Measurements from ENCODE around the gene RASSF4. TPM values are rescaled to one million over a fixed set of nuclear protein-coding genes. Genes with fewer than 3 reads are reported as not detected.

The RASSF4 gene
- total RNA-seq, 2 donors from 2014 or later, result 44.5 to 50.8 TPM

DNA sequence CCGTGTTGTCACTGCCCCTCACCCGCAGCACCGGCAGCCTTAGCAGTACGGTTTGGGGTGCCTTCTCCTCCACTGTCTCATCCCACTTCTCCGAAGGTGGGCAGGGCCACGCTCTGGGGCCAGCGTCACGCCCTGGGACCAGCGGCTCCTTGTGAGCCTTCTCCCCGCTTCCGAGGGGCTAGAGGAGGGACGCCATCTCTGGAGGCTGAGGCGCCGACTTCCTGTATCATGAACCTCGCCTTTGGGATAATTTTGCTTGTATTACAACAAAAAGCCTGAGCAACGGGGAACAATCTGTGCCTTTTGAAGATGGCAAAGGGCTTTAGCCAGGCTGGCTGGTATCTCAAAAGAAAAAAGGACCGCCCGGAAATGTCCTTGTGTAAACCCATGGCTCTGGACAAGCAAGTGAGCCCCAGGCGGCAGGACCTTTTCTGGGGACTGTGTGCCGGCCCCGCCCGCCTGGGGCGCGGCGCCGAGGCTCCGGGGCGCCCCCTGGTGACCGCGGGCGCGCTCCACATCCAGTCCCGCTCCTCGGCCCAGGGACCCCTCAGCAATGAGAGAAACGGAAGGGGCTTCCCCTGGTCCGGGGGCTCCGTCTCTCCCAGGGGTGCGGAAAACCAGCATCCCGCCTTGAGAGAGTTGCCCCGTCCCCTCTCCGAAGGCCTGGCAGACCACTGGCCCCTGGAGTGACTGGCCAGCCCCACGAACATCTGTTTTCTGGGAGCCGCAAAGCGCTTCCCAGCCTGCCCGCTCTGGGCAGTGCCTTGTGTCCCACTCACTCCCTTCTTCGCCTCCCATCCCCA, 15.2 kb downstream of the RASSF4 start:
- H3K36me3 ChIP-seq (replicated peaks in 1 of 2; ENCODE audit: insufficient read depth in 1 of 2, low read depth in 2 of 2), result peaks cover 0 to 4% of the 10 kb centered on the region in 2 donors
- peaks cover 64% of the 10 kb centered on the region for H3K4me1 ChIP-seq
- DNase-seq (peak; percentile 77 to 86 (median 84)), ATAC-seq (peak; percentile 54)
- intact Hi-C loops (cut with DNase I), result loop anchor here (5.0 kb wide), 1 partner anchor 43 kb away; no protein-coding TSS in a partner anchor
- WGBS, 2 donors, result 3 to 5% methylated on average over 11 to 46 of the region's 46 CpGs
- H3K27me3 ChIP-seq, result no peaks in the 10 kb centered on the region
- H3K9me3 ChIP-seq, result no peaks in the 10 kb centered on the region
- H3K27ac ChIP-seq, result peak overlapping the region; percentile 88 to 95 (median 94)
- TF ChIP-seq, protein P1, sequence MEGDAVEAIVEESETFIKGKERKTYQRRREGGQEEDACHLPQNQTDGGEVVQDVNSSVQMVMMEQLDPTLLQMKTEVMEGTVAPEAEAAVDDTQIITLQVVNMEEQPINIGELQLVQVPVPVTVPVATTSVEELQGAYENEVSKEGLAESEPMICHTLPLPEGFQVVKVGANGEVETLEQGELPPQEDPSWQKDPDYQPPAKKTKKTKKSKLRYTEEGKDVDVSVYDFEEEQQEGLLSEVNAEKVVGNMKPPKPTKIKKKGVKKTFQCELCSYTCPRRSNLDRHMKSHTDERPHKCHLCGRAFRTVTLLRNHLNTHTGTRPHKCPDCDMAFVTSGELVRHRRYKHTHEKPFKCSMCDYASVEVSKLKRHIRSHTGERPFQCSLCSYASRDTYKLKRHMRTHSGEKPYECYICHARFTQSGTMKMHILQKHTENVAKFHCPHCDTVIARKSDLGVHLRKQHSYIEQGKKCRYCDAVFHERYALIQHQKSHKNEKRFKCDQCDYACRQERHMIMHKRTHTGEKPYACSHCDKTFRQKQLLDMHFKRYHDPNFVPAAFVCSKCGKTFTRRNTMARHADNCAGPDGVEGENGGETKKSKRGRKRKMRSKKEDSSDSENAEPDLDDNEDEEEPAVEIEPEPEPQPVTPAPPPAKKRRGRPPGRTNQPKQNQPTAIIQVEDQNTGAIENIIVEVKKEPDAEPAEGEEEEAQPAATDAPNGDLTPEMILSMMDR (IDR thresholded peaks at IDR 0.05), result peak; percentile 86 to 98 (median 97)
- peak; percentile 16 to 59 (median 42) for TF ChIP-seq POLR2A (IDR thresholded peaks at IDR 0.05)
- H3K4me3 ChIP-seq, result no peak overlapping the region

DNA sequence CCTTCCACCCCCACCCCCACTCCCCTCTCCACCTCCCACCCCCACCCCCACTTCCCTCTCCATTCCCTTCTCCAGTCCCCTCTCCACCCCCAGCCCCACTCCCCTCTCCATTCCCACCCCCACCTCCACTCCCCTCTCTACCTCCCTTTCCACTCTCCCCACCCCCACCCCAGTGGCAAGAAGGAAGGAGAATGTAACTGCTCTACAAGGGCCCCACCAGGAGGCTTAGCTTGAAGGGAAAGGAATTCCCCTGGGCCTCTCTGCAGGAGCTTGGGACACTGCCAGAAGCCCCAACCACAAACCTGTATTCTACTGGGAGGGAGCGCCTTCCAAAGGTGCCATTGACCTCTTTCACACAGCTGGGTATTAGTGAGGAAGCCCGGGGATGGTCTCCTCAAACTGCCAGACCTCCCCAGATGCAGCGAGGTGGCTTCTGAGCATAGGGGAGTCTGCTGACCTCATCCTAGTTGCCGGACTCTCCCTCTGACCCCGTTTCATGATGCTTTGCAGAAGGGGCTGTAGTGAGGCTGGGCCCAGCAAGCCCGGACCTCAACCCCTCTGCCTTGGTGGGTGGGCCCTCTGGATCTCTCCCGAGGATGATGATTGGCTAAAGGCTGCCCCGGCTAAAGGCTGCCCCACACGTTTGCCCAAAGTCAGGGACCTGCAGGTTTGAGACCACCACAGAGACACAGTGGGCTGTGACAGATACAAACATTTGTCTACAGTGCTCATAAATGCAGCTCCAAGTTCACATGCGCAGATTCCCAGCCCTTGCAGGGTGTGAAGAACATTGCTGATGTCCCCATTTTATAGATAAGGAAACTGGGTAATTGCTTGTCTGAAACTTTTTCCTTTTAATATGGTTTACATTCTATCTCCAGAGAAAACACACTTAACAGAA, 16.1 kb downstream of the RASSF4 start:
- Histone ChIP-seq H3K27me3 (no peaks in the 10 kb centered on the region), H3K9me3 (no peaks in the 10 kb centered on the region), H3K36me3 (replicated peaks in 1 of 2; ENCODE audit: insufficient read depth in 1 of 2, low read depth in 2 of 2) (peaks cover 0 to 4% of the 10 kb centered on the region in 2 donors), H3K27ac (peak overlapping the region; percentile 88 to 95 (median 94)), H3K4me1 (peaks cover 68% of the 10 kb centered on the region), H3K4me3 (peak overlapping the region in 1 of 2 donors; percentile 71)
- peak; percentile 34 to 56 (median 45) for TF ChIP-seq POLR2A (IDR thresholded peaks at IDR 0.05)
- TF ChIP-seq, protein P1 (IDR thresholded peaks at IDR 0.05), result peak in 2 of 7 experiments; percentile 16
- DNase-seq, result peak; percentile 82 to 93 (median 88)
- ATAC-seq, result peak; percentile 13
- 11 to 16% methylated on average over 8 to 9 of the region's 10 CpGs for WGBS, 2 donors
- intact Hi-C loops (cut with DNase I), result no loop called here

DNA sequence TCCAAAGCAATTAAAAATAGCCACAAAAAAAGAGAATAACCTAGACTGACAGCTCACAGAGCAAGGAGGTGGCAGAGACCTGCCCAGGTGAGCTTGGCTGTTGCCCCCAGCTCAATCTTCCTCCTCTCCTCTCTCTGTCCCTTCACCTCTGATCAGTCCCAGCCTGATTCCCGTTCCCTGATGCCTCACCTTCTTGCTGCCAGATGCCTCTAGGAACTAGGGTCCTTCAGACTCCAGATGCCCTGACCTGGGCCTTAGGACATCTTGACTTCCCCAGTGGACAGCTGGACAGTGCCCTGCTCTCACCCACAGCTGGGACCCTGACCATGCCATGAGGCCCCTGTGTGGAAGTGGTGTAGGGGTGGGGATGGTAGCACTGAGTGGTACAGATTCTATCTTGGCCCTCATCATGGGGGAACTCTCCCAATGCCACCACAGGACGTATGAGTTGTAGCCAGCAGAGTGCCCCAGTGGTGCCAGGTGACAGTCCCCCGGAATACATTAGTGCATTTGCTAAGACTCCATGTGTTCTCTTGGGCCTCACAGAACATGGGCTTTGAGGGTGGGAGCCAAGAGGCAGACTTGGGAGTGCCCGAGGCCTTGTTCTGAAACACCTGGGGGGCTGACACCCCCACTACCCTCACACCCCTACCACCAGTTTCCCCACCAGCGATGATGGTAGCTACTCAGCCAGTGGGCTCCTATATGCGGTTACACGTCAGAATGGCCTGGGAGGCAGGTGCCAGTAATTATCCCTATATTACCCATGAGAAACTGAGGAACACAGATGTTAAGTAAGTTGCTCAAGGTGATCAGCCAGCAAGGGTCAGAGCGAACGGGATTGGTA, 17.0 kb downstream of the RASSF4 start:
- H3K36me3 ChIP-seq (replicated peaks in 1 of 2; ENCODE audit: insufficient read depth in 1 of 2, low read depth in 2 of 2), result peaks cover 0 to 2% of the 10 kb centered on the region in 2 donors
- no peak for ATAC-seq
- H3K27ac ChIP-seq, result peak overlapping the region; percentile 84 to 95 (median 91)
- peaks cover 77% of the 10 kb centered on the region for H3K4me1 ChIP-seq
- peak overlapping the region; percentile 71 to 74 for H3K4me3 ChIP-seq
- no peaks in the 10 kb centered on the region for H3K9me3 ChIP-seq
- H3K27me3 ChIP-seq, result no peaks in the 10 kb centered on the region
- peak in 2 of 4 donors; percentile 46 to 50 for DNase-seq
- WGBS, 2 donors, result 18 to 27% methylated on average over 5 to 9 of the region's 9 CpGs
- TF ChIP-seq POLR2A (IDR thresholded peaks at IDR 0.05), result peak; percentile 24 to 58 (median 44)
- TF ChIP-seq, protein P1 (IDR thresholded peaks at IDR 0.05), result no peak
- intact Hi-C loops (cut with DNase I), result no loop called here

Data from body of pancreas (tissue), 4 donors.